HG03469 (cell line): ENCODE results near the gene COL24A1.
"Not testable (repeated sequence)": the region's sequence is repeated elsewhere in the genome, so short reads cannot be mapped to it uniquely, and the experiment has no call there.

ENCODE experiments used
- ATAC-seq: cut with Tn5 transposase; IDR thresholded peaks from one replicate; pipeline ENCODE4 v1.9.1; 2021; ENCODE audit warnings: mild to moderate bottlenecking, moderate library complexity, moderate number of reproducible peaks; ENCODE audit not compliant: unreplicated experiment

COL24A1 gene

GRCh38 chr1:86153836-86154235 is 2.7 kb downstream of the COL24A1 start:
- ATAC-seq, result no peak

DNA sequence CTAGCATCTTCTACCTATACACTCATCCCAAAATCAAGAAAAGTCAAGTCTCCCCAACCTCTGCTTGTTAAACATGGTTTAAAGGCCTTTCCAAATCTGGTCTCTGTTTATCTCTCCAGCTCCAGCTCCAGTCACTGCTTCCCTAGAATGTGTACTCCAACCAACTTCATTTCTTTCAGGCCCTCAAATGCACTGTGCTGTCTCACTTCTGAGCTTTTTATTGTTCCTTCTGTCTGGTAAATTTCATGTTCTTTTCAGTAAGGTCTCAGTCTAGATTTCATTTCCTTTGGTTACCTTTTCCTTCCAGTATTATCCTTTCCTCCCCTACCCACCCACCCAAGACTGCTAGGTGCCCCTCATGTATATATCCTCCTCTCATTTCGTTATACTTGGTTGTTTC is 3.7 kb downstream of the COL24A1 start:
- no peak for ATAC-seq

- ATAC-seq, result no peak
These were observed 5.1 kb downstream of the COL24A1 start for GRCh38 chr1:86151427-86151826.

GRCh38 chr1:86150553-86151055 is 6.0 kb downstream of the COL24A1 start:
- ATAC-seq, result no peak

- ATAC-seq, result no peak
These were observed 7.0 kb downstream of the COL24A1 start for GRCh38 chr1:86149591-86149990.

DNA sequence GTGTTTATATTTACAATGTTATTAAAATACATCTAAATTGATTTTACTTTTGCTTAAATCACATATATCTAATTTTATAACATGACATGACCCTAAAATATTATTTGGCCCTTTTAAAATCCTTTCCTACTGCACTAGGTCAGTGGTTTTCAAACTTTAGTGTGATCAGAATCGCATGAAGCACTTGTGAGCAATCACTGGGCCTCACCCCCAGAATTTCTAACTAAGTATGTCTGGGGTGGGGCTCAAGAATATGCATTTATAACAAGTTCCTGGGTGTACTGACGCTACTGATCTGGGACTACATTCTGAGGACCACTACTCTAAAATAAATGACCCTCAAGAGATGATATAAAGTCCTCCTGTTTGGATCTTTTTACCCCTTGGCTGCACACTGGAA is 8.8 kb downstream of the COL24A1 start:
- no peak for ATAC-seq

GRCh38 chr1:86146566-86146965 is 10.0 kb downstream of the COL24A1 start:
- ATAC-seq, result no peak

DNA sequence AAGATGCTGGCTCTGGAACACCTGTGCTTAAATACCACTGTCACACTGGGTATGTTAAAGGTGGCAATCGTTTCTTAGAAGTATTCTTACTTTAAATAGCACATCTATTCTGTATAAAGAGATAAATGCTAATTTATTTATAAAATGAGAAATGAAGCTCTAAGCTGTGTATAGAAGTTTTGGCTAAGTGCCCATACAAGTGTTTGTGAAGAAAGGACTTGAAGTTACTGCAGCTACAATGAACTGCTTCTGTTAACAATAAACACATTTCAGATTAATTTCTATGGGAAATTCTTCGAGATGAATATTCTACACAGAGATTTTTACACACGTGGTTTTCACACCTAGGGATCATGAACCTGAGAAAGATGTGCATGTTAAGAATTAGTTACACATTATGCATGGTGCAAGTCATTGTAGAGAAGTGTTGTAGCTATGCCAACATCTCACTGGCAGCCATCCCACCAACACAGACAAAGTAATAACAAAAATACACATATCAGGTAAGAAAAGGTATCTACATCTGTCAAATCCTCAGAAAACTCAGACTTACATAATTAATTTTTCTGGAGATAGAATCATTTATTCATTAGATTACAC is 16.2 kb downstream of the COL24A1 start:
- no peak for ATAC-seq

DNA sequence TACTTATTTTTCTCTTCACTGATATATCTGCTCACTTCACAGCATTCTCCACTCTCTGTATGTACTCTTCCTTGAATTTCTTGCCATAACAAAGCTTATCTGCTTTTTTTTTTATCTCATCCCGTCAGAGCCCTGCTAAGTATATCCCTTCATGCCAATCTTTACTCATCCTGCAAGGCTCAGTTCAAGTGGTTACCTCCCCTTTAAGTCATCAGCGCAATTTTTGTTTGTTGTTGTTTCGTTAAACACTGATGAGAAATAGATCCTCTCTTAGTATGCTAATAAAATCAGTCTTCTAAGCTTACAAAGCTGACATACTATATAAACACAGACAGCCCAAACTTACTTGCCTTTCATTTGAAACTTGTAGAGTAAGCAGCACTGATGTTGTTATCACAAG is 17.8 kb downstream of the COL24A1 start:
- ATAC-seq, result no peak

GRCh38 chr1:86137436-86137835 is 19.1 kb downstream of the COL24A1 start:
- ATAC-seq, result no peak

- no peak for ATAC-seq
These were observed 37.3 kb downstream of the COL24A1 start for GRCh38 chr1:86119214-86119764.

DNA sequence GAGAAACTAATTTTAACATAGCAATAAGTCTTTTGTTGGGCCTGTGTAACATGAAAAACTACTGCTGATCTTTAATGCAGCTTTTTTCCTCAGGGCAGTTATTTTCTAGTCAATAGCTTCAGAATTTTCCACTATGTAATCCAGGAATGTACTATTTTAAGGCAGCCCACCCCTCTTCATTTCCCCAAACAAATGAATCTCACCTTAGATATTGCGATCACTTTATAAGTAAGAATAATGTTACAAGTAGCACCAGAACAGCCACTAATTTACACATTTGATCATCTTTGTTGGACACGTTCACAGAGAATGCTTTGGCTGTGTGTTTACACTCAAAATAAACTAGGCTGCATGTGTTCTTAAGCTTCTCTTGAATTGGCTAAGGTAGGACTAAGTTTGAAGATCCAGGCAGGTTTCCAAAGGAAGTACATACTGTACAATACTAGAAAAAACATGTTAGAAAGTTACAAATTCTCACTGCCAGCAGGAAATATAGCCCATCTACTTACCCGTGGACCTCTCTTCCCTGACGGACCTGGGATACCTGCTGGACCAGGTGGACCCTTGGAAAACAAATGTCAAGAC is 41.7 kb downstream of the COL24A1 start:
- no peak for ATAC-seq

DNA sequence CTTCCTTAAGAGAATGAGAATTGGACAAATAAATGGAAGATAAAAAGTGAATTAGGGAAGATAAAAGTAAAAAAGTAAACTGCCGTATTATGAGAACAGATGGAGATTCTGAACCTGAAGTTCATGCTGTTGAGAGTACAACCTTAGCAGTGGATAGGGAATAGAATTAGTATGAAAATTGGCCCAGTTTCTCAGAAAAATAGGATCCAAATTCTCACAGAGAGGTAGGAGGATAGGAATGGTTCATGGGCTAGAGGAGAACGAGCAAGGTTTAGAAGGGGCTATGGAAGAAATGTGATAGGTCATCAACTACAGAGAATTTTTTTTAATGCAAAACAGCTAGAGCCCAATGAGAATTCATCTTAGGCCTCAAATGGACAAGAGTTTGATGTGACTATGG is 42.3 kb downstream of the COL24A1 start:
- ATAC-seq, result no peak

DNA sequence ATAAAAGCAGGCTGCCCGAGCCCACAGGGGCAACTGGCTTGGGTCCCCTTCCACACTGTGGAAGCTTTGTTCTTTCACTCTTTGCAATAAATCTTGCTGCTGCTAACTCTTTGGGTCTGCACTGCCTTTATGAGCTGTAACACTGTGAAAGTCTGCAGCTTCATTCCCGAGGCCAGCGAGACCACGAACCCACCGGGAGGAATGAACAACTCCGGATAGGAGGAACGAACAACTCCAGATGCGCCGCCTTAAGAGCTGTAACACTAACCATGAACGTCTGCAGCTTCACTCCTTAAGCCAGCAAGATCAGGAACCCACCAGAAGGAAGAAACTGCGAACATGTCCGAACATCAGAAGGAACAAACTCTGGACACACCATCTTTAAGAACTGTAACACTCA is 45.0 kb downstream of the COL24A1 start:
- not testable (repeated sequence) for ATAC-seq

DNA sequence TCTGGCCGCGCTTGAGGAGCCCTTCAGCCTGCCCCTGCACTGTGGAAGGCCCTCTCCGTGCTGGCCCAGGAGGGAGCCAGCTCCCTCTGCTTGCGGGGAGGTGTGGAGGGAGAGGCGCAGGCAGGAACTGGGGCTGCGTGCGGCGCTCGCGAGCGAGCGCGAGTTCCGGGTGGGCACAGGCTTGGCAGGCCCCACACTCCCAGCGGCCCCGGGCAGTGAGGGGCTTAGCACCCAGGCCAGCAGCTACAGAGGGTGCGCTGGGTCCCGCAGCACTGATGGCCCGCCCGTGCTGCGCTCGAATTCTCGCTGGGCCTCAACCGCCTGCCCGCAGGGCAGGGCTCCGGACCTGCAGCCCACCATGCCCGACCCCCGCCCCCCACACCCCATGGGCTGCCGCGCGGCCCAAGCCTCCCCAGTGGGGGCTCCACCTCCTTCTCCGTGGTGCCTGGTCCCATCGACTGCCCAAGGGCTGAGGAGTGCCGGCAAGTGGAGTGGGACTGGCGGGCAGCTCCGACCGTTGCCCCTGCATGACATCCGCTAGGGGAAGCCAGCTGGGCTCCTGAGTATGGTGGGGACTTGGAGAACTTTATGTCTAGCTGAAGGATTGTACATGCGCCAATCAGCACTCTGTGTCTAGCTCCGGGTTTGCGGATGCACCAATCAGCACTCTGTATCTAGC is 46.0 kb downstream of the COL24A1 start:
- no peak for ATAC-seq

GRCh38 chr1:86105533-86105866 is 51.1 kb downstream of the COL24A1 start:
- ATAC-seq, result no peak

DNA sequence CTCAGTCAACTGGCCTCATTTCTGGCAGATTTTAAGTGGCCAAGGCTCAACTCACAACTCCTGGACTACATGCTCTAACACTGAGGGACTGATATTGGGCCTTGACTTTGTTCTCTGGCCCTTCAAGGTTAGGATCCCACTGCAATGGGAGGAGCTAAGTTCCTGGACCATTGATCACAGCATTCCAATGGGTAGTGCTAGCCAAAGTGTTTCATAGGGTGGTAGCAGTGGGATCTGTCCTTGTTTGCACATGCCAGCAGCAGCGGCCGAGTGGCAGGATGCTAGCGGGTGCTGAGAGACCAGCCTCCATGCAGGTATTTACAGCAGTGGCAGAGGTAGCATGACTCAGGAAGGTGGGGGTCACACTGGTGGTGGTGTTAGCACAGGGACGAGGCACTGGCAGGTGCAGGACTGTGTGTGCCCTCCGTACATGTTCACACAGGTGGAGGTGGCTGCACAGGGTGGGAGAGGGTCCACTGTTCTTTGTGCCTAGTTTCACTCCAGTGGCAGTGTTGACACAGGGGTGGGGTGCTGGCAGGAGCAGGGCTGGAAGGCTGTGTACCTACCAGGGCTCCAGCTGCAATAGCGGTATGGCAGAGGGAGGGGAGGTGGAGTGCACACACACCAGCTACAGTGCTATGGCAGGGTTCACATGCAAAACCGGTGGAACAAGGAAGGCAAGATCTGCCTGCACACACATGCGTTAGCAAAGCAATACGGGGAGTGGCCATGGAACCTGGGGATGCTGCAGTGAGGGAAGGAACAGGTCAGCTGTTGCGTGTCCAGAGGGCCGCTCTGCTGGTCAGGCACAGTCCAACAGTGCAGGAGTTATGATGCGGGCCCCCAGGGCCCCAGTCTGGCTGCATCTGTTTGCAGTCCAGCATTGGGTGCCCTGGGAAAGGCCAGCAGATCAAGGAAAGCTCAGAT is 51.7 kb downstream of the COL24A1 start:
- no peak for ATAC-seq

DNA sequence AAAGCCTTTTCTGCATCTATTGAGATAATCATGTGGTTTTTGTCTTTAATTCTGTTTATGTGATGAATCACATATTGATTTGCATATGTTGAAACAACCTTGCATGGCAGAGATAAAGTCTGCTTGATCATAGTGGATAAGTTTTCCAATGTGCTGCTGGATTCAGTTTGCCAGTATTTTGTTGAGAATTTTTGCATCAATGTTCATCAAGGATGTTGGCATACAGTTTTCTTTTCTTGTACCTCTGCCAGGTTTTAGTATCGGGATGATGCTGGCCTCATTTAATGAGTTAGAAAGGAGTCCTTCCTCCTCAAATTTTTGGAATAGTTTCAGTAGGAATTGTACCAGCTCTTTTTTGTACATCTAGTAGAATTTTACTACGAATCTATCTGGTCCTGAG is 55.0 kb downstream of the COL24A1 start:
- no peak for ATAC-seq

GRCh38 chr1:86100401-86100800 is 56.2 kb downstream of the COL24A1 start:
- ATAC-seq, result no peak

DNA sequence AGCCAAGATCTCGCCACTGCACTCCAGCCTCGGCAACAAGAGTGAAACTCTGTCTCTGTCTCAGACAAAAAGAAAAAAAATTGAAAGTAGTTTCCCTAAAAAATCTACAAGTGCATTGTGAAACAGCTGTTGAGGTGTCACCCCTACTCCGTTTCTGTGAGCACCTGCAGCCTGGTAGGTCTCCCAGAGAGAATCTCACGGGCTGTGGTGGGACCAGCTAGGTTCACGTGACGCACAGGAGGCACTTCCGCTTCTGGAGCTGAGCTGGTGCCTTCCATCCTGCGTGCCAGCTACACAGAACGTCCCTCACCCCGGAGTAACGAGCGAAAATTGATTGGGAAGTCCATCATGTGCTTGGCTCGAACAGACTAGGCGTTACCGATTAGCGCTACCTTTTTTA is 66.8 kb downstream of the COL24A1 start:
- no peak for ATAC-seq
